Measurements from ENCODE around the gene SLC35F6.
"Not testable (repeated sequence)": the region's sequence is repeated elsewhere in the genome, so short reads cannot be mapped to it uniquely, and the experiment has no call there.

The SLC35F6 gene

GRCh38 chr2:26730549-26731344 lies 33.3 kb upstream of the SLC35F6 start:
- DNase-seq (ENCODE audit: low read depth), result no peak

- no peak for DNase-seq (ENCODE audit: low read depth)
These were observed 32.4 kb upstream of the SLC35F6 start for GRCh38 chr2:26731714-26732113.

GRCh38 chr2:26732446-26732845 lies 31.6 kb upstream of the SLC35F6 start:
- DNase-seq (ENCODE audit: low read depth), result no peak

- DNase-seq (ENCODE audit: low read depth), result no peak
These were observed 30.7 kb upstream of the SLC35F6 start for GRCh38 chr2:26733413-26733812.

GRCh38 chr2:26735097-26735496 lies 29.0 kb upstream of the SLC35F6 start:
- peak; percentile 70 for DNase-seq (ENCODE audit: low read depth)

GRCh38 chr2:26735883-26736588 lies 28.0 kb upstream of the SLC35F6 start:
- DNase-seq (ENCODE audit: low read depth), result no peak

GRCh38 chr2:26737221-26737620 lies 26.9 kb upstream of the SLC35F6 start:
- no peak for DNase-seq (ENCODE audit: low read depth)

GRCh38 chr2:26738481-26738880 lies 25.6 kb upstream of the SLC35F6 start:
- no peak for DNase-seq (ENCODE audit: low read depth)

GRCh38 chr2:26739514-26739913 lies 24.6 kb upstream of the SLC35F6 start:
- no peak for DNase-seq (ENCODE audit: low read depth)

GRCh38 chr2:26740346-26740745 lies 23.7 kb upstream of the SLC35F6 start:
- no peak for DNase-seq (ENCODE audit: low read depth)

- DNase-seq (ENCODE audit: low read depth), result no peak
These were observed 23.2 kb upstream of the SLC35F6 start for GRCh38 chr2:26740890-26741302.

- no peak for DNase-seq (ENCODE audit: low read depth)
These were observed 21.9 kb upstream of the SLC35F6 start for GRCh38 chr2:26742048-26742770.

- no peak for DNase-seq (ENCODE audit: low read depth)
These were observed 20.2 kb upstream of the SLC35F6 start for GRCh38 chr2:26743852-26744251.

- DNase-seq (ENCODE audit: low read depth), result no peak
These were observed 19.1 kb upstream of the SLC35F6 start for GRCh38 chr2:26744953-26745352.

- DNase-seq (ENCODE audit: low read depth), result no peak
These were observed 18.3 kb upstream of the SLC35F6 start for GRCh38 chr2:26745609-26746327.

- no peak for DNase-seq (ENCODE audit: low read depth)
These were observed 17.1 kb upstream of the SLC35F6 start for GRCh38 chr2:26746934-26747333.

GRCh38 chr2:26749787-26750420 lies 14.2 kb upstream of the SLC35F6 start:
- DNase-seq (ENCODE audit: low read depth), result not testable (repeated sequence)

- not testable (repeated sequence) for DNase-seq (ENCODE audit: low read depth)
These were observed 13.6 kb upstream of the SLC35F6 start for GRCh38 chr2:26750467-26750866.

GRCh38 chr2:26752656-26753055 lies 11.4 kb upstream of the SLC35F6 start:
- no peak for DNase-seq (ENCODE audit: low read depth)

GRCh38 chr2:26754539-26754938 lies 9.5 kb upstream of the SLC35F6 start:
- no peak for DNase-seq (ENCODE audit: low read depth)

- DNase-seq (ENCODE audit: low read depth), result no peak
These were observed 9.0 kb upstream of the SLC35F6 start for GRCh38 chr2:26754972-26755670.
